ENCODE results near the gene ROMO1. TPM values are rescaled to one million over a fixed set of nuclear protein-coding genes. Genes with fewer than 3 reads are reported as not detected.

The ROMO1 gene
- total RNA-seq: 80.3 and 95.6 TPM in 2 replicates

DNA sequence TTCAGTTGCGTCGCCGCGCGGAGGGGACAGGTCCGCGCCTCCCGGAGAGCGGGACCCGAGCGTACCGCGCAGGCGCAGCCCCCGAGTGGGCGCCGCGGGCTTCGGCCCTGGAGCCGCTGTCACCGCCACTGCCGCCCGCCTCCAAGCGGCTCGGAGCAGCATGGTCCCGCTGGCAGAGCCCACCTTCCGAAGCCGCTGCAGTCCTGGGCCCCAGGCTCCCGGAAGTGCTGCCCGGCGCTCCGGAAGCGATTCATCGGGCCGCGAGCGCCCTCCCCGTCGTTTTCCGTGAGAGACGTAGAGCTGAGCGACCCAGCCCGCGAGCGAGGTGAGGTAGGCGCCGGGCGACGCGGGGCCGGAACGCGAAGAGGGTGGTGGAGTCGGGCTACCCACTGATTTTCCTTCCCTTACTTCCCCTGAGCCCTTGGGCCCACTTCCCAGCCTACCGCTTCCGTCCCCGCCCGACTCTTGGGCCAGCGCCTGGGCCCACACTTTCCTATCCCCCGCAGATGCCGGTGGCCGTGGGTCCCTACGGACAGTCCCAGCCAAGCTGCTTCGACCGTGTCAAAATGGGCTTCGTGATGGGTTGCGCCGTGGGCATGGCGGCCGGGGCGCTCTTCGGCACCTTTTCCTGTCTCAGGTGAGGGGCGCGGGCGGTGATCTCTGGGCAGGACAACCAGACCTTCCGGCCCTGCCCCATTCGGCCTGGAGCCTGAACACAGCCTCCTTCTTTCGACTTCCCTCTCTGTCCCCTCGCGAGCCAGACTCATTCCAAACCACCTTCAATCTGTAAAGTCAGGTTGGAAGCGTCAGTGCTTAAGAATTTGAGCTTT lies at the start of gene ROMO1, which contains the start of gene NFS1:
ROMO1 (plus strand) TSS at position 279 of the 830 bp plus-strand sequence; CDS start at position 507, 228 bp downstream.
NFS1 (minus strand) TSS at position 226 of the 830 bp plus-strand sequence; CDS start at position 162, 64 bp downstream.
- peak within 1 kb of the TSS; percentile 92 for H3K4me3 Mint-ChIP-seq
- no peaks in the 10 kb centered on the region for H3K9me3 Mint-ChIP-seq
- peaks cover 38% of the 10 kb centered on the region for H3K4me1 Mint-ChIP-seq (ENCODE audit: low read depth)
- H3K27ac Mint-ChIP-seq: peak within 1 kb of the TSS; percentile 94
- intact Hi-C loops (cut with micrococcal nuclease): loop anchor here (1.0 to 5.0 kb wide), 9 partner anchors 13 to 255 kb away; partner anchors contain the start of genes CPNE1, ERGIC3, PHF20 and RBM12
- peaks cover 43% of the 10 kb centered on the region for H3K36me3 Mint-ChIP-seq (ENCODE audit: low read depth)
- H3K27me3 Mint-ChIP-seq (ENCODE audit: insufficient read depth): no peaks in the 10 kb centered on the region
- peak; percentile 80 for DNase-seq (ENCODE audit: low spot score)

DNA sequence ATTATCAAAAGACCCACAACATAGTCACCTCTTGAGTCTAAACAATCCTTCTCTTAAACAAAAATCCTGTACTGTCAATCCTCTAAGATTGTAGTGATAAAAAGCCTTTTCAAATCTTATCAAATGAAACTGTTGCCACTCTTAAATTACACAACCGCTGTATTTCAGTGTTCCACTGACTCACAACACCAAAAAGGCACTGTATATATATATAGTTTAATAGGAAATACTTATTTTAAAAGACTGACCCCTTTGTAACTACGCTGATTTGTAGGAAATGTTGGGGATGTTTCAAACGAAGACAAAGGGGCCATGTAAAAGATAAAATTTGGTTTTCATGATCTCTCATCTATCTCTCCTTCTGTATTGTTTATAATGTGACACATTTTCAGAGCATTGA lies 48.6 kb upstream of the ROMO1 start:
- Mint-ChIP-seq H3K27me3 (ENCODE audit: insufficient read depth) (no peaks in the 10 kb centered on the region), H3K36me3 (ENCODE audit: low read depth) (peaks cover 21% of the 10 kb centered on the region), H3K9me3 (no peaks in the 10 kb centered on the region), H3K4me1 (ENCODE audit: low read depth) (peaks cover 21% of the 10 kb centered on the region), H3K27ac (no peak overlapping the region), H3K4me3 (no peak overlapping the region)
- DNase-seq (ENCODE audit: low spot score): no peak
- intact Hi-C loops (cut with micrococcal nuclease): no loop called here

DNA sequence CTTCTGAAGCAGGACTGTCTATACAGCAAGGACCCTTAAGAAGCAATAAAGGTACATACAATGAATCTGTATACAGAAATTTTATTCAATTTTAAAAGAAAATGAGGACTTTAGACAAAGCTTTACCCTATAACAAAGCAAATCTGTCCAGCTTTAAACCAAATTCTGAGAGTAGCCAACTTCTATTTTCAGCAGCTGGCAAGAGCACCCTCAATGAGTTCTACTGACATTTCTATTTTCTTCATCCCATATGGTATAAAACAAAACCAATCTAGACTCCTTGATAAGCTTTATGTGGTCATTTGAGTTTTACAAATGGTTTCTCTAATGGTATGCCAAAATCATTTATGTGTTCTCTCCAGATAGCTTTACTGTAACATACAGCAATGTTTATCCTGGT lies 47.2 kb upstream of the ROMO1 start:
- peaks cover 25% of the 10 kb centered on the region for H3K4me1 Mint-ChIP-seq (ENCODE audit: low read depth)
- peaks cover 24% of the 10 kb centered on the region for H3K36me3 Mint-ChIP-seq (ENCODE audit: low read depth)

DNA sequence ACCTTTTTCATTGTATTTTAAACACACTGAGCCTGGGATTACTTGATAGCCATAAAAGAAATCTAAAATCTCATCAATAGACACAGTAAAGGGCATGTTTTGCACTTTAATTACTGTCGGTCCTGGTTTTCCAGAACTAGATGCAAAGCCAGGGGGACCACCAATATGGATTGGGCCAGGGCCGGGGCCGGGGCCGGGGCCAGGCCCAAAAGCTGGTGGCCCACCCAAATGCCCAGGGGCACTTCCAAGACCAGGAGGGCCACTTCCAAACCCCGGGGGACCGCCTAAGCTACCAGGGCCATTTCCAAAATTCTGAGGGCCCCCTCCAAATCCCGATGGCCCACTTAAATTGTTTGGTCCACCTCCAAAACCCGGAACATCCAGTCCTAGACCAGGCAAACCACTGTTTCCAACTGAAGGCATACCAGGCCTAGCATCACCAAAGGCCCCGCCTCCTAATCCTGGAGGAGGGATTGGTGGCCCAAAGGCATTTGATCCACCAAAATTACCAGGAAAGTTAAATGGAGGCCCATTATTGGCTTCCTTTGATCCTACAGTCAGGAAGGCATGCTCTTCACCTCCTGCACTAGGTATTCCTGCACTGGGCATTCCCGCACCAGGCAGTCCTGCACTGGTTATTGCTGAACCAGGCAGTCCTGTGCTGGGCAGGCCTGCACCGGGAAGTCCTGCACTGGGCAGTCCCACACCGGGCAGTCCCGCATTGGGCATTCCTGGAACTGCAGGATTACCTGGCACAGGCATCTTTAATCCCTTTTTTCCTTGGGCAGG lies 46.4 kb upstream of the ROMO1 start:
- Mint-ChIP-seq H3K27me3 (ENCODE audit: insufficient read depth) (no peaks in the 10 kb centered on the region), H3K36me3 (ENCODE audit: low read depth) (peaks cover 25% of the 10 kb centered on the region), H3K9me3 (no peaks in the 10 kb centered on the region), H3K27ac (no peak overlapping the region), H3K4me3 (no peak overlapping the region), H3K4me1 (ENCODE audit: low read depth) (peaks cover 33% of the 10 kb centered on the region)
- no peak for DNase-seq (ENCODE audit: low spot score)
- intact Hi-C loops (cut with micrococcal nuclease): no loop called here

More for the DNA sequence above, 47.2 kb upstream of the ROMO1 start:
- no peaks in the 10 kb centered on the region for H3K9me3 Mint-ChIP-seq
- H3K4me3 Mint-ChIP-seq: no peak overlapping the region
- no peaks in the 10 kb centered on the region for H3K27me3 Mint-ChIP-seq (ENCODE audit: insufficient read depth)
- no peak for DNase-seq (ENCODE audit: low spot score)
- H3K27ac Mint-ChIP-seq: no peak overlapping the region
- intact Hi-C loops (cut with micrococcal nuclease): no loop called here

DNA sequence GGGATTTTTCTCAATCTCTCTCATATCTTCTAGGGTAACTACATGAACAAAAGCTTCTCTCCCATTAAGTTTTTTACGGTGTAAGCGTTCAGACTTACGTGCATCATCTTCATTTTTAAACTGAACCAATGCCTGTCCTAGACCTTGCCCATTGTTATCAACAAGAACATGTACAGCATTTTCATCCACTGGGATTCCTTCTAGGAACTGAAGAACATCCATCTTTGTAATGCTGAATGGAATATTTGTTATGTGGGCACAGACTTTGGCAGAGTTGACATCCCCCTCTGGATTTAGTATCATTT lies 45.8 kb upstream of the ROMO1 start:
- Mint-ChIP-seq H3K9me3 (no peaks in the 10 kb centered on the region), H3K27ac (no peak overlapping the region), H3K4me3 (no peak overlapping the region), H3K4me1 (ENCODE audit: low read depth) (peaks cover 30% of the 10 kb centered on the region), H3K27me3 (ENCODE audit: insufficient read depth) (no peaks in the 10 kb centered on the region), H3K36me3 (ENCODE audit: low read depth) (peaks cover 23% of the 10 kb centered on the region)
- no peak for DNase-seq (ENCODE audit: low spot score)
- intact Hi-C loops (cut with micrococcal nuclease): no loop called here

DNA sequence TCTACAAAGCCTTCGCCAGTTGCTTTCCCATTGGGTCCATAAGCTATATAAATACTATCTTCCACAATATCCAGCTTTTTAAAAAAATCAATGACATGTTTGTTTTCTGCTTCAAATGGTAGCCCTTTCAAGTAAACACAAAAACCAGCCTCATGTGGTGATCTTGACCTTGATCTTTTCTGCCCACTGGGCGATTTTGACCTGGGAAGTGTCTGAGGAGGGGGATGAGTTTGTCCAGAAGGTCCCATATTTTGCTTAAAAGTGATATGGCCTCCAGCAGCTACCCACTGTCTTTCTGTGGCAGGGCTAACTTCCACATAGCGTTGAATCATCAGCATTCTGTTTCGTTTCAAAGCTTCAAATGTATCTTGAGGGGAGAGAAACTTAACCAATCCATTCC lies 45.3 kb upstream of the ROMO1 start:
- intact Hi-C loops (cut with micrococcal nuclease): no loop called here

DNA sequence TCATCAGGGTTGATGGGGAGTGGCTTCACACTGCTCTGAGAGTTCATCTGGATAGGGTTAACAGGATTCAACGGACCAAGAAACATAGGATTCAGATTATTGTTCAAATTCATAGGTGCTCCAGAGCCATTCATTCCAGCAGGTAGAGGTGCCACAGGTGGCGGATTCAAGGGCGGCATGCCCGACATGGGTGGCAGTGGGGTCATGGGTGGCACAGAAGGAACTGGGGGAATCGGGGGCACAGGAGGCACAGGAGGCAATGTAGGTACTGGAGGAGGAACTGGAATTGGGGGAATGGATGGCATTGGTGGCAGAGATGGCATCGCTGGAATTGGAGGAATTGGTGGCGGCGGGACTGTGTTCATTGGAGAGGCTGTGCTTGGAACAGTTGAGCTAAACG lies 44.8 kb upstream of the ROMO1 start:
- Mint-ChIP-seq H3K36me3 (ENCODE audit: low read depth) (peaks cover 23% of the 10 kb centered on the region), H3K27me3 (ENCODE audit: insufficient read depth) (no peaks in the 10 kb centered on the region), H3K9me3 (no peaks in the 10 kb centered on the region), H3K27ac (no peak overlapping the region), H3K4me1 (ENCODE audit: low read depth) (peaks cover 32% of the 10 kb centered on the region), H3K4me3 (no peak overlapping the region)
- intact Hi-C loops (cut with micrococcal nuclease): no loop called here
- no peak for DNase-seq (ENCODE audit: low spot score)

More for the DNA sequence above, 45.3 kb upstream of the ROMO1 start:
- H3K27ac Mint-ChIP-seq: no peak overlapping the region
- H3K36me3 Mint-ChIP-seq (ENCODE audit: low read depth): peaks cover 23% of the 10 kb centered on the region
- no peak for DNase-seq (ENCODE audit: low spot score)
- H3K4me3 Mint-ChIP-seq: no peak overlapping the region
- H3K27me3 Mint-ChIP-seq (ENCODE audit: insufficient read depth): no peaks in the 10 kb centered on the region
- no peaks in the 10 kb centered on the region for H3K9me3 Mint-ChIP-seq
- H3K4me1 Mint-ChIP-seq (ENCODE audit: low read depth): peaks cover 28% of the 10 kb centered on the region

DNA sequence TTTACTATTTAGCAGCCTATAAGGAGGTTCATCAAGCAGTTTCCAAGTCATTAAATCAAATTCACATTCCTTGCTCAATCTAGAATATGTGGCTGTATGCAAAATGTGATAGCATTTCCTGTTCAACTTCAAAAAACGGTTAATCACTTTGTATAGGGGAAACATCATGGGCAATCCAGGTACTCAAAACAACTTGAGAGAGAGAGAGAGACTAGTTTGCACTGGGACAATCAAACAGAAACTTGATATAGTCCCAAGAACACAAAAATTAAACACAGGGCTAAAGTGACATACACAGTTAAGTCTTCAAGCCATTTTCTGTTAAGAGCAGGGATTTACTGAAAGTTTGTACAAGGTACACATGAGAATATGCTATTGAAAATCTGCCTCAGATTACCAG lies 41.9 kb upstream of the ROMO1 start:
- H3K27me3 Mint-ChIP-seq (ENCODE audit: insufficient read depth): no peaks in the 10 kb centered on the region
- peak overlapping the region; percentile 25 for H3K4me3 Mint-ChIP-seq
- H3K36me3 Mint-ChIP-seq (ENCODE audit: low read depth): peaks cover 17% of the 10 kb centered on the region
- intact Hi-C loops (cut with micrococcal nuclease): no loop called here
- no peak for DNase-seq (ENCODE audit: low spot score)
- peaks cover 49% of the 10 kb centered on the region for H3K4me1 Mint-ChIP-seq (ENCODE audit: low read depth)
- H3K9me3 Mint-ChIP-seq: no peaks in the 10 kb centered on the region
- peak overlapping the region; percentile 40 for H3K27ac Mint-ChIP-seq

DNA sequence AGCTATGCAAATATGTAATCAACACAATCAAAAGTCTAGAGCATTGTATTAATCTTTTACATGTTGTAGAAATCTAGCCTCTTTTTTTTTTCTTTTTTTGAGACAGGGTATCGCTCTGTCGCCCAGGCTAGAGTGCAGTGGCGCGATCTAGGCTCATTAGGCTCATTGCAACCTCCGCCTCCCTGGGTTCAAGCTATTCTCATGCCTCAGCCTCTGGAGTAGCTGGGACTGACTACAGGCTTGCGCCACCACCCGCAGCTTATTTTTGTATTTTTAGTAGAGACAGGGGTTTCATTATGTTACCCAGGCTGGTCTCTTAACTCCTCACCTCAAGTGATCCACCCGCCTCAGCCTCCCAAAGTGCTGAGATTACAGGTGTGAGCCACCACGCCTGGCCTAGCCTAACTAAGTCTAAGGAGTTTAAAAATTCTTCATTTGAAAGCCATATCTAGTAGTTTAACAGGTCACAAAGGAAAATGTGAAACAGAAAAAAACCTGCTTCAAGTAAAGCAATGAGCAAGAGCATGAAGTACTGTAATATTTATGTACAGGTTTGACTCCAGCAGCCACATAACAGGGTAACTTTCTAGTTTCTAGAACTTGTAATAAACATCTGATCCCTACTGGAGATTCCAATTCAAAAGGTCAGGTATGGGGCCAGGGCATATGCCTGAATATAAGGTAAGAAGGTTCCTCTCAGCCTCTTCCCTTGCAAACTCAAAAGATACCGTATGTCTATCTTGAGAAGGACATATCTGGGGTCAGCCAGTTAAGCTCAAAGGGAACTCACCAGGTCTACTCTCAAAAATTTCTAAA lies 38.9 kb upstream of the ROMO1 start:
- intact Hi-C loops (cut with micrococcal nuclease): loop anchor here (1.0 to 10.0 kb wide), 5 partner anchors 41 to 802 kb away; partner anchors contain the start of gene CEP250
- Mint-ChIP-seq H3K4me3 (peak overlapping the region; percentile 95), H3K9me3 (no peaks in the 10 kb centered on the region), H3K27me3 (ENCODE audit: insufficient read depth) (no peaks in the 10 kb centered on the region), H3K27ac (peak overlapping the region; percentile 99), H3K4me1 (ENCODE audit: low read depth) (peaks cover 71% of the 10 kb centered on the region), H3K36me3 (ENCODE audit: low read depth) (peaks cover 27% of the 10 kb centered on the region)
- no peak for DNase-seq (ENCODE audit: low spot score)

DNA sequence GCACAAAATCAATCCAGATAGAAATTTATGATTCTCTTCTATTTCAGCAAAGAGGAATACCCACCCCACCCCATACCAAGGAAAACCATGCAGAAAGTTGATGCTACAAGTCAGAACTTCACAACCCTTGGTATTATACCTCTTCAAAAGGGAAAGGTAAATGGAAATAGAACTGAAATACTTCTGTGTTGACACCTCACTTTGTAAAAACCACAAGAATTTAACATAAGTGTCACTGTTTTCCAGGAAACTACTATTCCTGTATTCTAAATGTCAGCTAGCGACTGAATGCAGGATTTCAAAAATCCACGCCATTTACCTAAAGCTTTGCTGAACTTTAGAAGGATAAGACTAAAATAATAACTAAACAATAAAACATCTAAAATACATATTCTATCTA lies 38.2 kb upstream of the ROMO1 start:
- Mint-ChIP-seq H3K9me3 (no peaks in the 10 kb centered on the region), H3K4me3 (peak overlapping the region; percentile 95), H3K27ac (peak overlapping the region; percentile 99), H3K4me1 (ENCODE audit: low read depth) (peaks cover 71% of the 10 kb centered on the region), H3K27me3 (ENCODE audit: insufficient read depth) (no peaks in the 10 kb centered on the region), H3K36me3 (ENCODE audit: low read depth) (peaks cover 27% of the 10 kb centered on the region)
- intact Hi-C loops (cut with micrococcal nuclease): loop anchor here (1.0 to 10.0 kb wide), 6 partner anchors 45 to 952 kb away; partner anchors contain the start of gene CEP250
- no peak for DNase-seq (ENCODE audit: low spot score)

DNA sequence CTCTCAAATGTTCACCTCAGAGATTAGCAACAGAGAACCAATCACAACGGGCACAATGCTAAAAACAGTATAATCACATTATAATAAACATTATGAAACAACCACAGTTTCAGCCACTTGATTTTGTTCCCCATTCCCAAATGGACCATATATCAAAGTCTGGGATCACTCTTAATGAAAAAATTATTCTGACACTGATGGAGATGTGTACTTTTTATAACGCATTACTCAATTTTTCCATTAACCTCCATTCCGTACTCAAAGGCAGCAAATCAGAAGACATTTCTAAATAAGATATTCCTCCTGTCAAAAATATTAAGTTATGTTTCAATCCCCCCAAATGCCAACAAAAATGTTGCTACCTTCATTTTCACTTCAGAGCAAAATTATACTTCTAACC lies 37.3 kb upstream of the ROMO1 start:
- intact Hi-C loops (cut with micrococcal nuclease): loop anchor here (1.0 to 10.0 kb wide), 7 partner anchors 46 to 953 kb away; partner anchors contain the start of genes CEP250 and TRPC4AP

DNA sequence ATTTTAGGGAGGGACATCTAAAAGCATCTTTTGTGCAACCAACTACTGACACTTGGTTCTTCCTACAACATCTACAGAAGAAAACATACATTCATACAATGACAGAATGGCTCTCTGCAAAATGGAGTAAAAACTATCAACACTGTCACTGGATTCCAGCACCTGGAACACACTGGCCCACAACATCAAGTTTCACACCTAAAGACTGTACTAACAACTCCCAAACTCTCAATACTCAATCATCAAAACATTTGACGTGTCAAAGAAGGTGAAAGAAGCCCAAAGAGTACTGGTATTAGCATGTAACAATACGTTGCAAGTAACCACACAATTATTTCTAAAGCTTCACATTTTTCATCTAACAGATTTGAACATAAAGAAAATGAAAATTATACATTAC lies 36.7 kb upstream of the ROMO1 start:
- intact Hi-C loops (cut with micrococcal nuclease): loop anchor here (2.0 to 10.0 kb wide), 5 partner anchors 60 to 800 kb away; partner anchors contain the start of genes CEP250 and TRPC4AP
- Mint-ChIP-seq H3K36me3 (ENCODE audit: low read depth) (peaks cover 20% of the 10 kb centered on the region), H3K4me3 (peak overlapping the region; percentile 95), H3K27ac (peak overlapping the region; percentile 99), H3K27me3 (ENCODE audit: insufficient read depth) (no peaks in the 10 kb centered on the region), H3K9me3 (no peaks in the 10 kb centered on the region), H3K4me1 (ENCODE audit: low read depth) (peaks cover 61% of the 10 kb centered on the region)
- no peak for DNase-seq (ENCODE audit: low spot score)

More for the DNA sequence above, 37.3 kb upstream of the ROMO1 start:
- H3K4me1 Mint-ChIP-seq (ENCODE audit: low read depth): peaks cover 68% of the 10 kb centered on the region
- H3K4me3 Mint-ChIP-seq: peak overlapping the region; percentile 95
- H3K27ac Mint-ChIP-seq: peak overlapping the region; percentile 99
- DNase-seq (ENCODE audit: low spot score): no peak
- H3K9me3 Mint-ChIP-seq: no peaks in the 10 kb centered on the region
- peaks cover 24% of the 10 kb centered on the region for H3K36me3 Mint-ChIP-seq (ENCODE audit: low read depth)
- no peaks in the 10 kb centered on the region for H3K27me3 Mint-ChIP-seq (ENCODE audit: insufficient read depth)

Measured in activated T-helper 1 cell treated with anti-CD3 and anti-CD28 coated beads, Interleukin-12 subunit alpha, Interleukin-12 subunit beta, Interleukin-2, Interleukin-4 antibody, amounts not matched to agents 30 ng/mL and 10 ng/mL and 1 ng/mL, durations not matched to agents 14 hours and 24 hours and 36 hours (primary cell).